A204.1 (cell line): ENCODE data around the gene HOXD1.

Experiments used
- FAIRE-seq: peaks from 2 replicates; lab custom pipeline; 2012; peaks lifted over from hg19 to GRCh38; lab: Jason Lieb, UNC

Gene HOXD1

GRCh38 chr2:176184749-176185148 is 3.7 kb upstream of the HOXD1 start:
- FAIRE-seq = no peak

GRCh38 chr2:176186024-176186423 is 2.4 kb upstream of the HOXD1 start:
- no peak for FAIRE-seq

- FAIRE-seq = no peak
These were observed 1.1 kb upstream of the HOXD1 start for GRCh38 chr2:176187200-176187898.

GRCh38 chr2:176188774-176189680 is 559 bp downstream of the HOXD1 start:
- no peak for FAIRE-seq

- no peak for FAIRE-seq
These were observed 1.5 kb downstream of the HOXD1 start for GRCh38 chr2:176189681-176190641.

- no peak for FAIRE-seq
These were observed 3.9 kb downstream of the HOXD1 start for GRCh38 chr2:176192351-176192750.

GRCh38 chr2:176193048-176193447 is 4.6 kb downstream of the HOXD1 start:
- no peak for FAIRE-seq

GRCh38 chr2:176199902-176200301 is 11.4 kb downstream of the HOXD1 start:
- FAIRE-seq = no peak

GRCh38 chr2:176200971-176201370 is 12.5 kb downstream of the HOXD1 start:
- no peak for FAIRE-seq

GRCh38 chr2:176202491-176202890 is 14.0 kb downstream of the HOXD1 start:
- FAIRE-seq = no peak

GRCh38 chr2:176205126-176205525 is 16.7 kb downstream of the HOXD1 start:
- no peak for FAIRE-seq

- FAIRE-seq = no peak
These were observed 17.7 kb downstream of the HOXD1 start for GRCh38 chr2:176206136-176206535.

GRCh38 chr2:176206682-176207081 is 18.2 kb downstream of the HOXD1 start:
- FAIRE-seq = no peak

GRCh38 chr2:176211110-176211509 is 22.6 kb downstream of the HOXD1 start:
- FAIRE-seq = no peak

GRCh38 chr2:176212276-176212675 is 23.8 kb downstream of the HOXD1 start:
- no peak for FAIRE-seq

GRCh38 chr2:176213406-176213805 is 24.9 kb downstream of the HOXD1 start:
- no peak for FAIRE-seq

- FAIRE-seq = no peak
These were observed 39.4 kb downstream of the HOXD1 start for GRCh38 chr2:176227874-176228273.

GRCh38 chr2:176234156-176234555 is 45.7 kb downstream of the HOXD1 start:
- FAIRE-seq = no peak

GRCh38 chr2:176234940-176235339 is 46.5 kb downstream of the HOXD1 start:
- FAIRE-seq = no peak

- no peak for FAIRE-seq
These were observed 49.0 kb downstream of the HOXD1 start for GRCh38 chr2:176237456-176237855.

- no peak for FAIRE-seq
These were observed 50.6 kb downstream of the HOXD1 start for GRCh38 chr2:176239031-176239430.

- no peak for FAIRE-seq
These were observed 51.8 kb downstream of the HOXD1 start for GRCh38 chr2:176240301-176240700.
